IMR-90 (cell line): ENCODE data around the gene ZFP36L1.

Source experiments
- TF ChIP-seq, protein P1 (sequence below): conservative IDR thresholded peaks from 2 replicates; pipeline ENCODE4 v1.5.1; 2012; ENCODE audit warnings: mild to moderate bottlenecking, low read depth, low read length, improper control_type of control experiment
- TF ChIP-seq, protein P2 (sequence below): fragments of 150-350 bp; IDR thresholded peaks from 2 replicates; pipeline ENCODE4 v1.6.1; 2017; ENCODE audit warnings: mild to moderate bottlenecking, antibody characterized with exemption, low read length, low read depth

GRCh38 chr14:68815298-68816182, 22.7 kb upstream of the ZFP36L1 start:
- TF ChIP-seq, protein P1, sequence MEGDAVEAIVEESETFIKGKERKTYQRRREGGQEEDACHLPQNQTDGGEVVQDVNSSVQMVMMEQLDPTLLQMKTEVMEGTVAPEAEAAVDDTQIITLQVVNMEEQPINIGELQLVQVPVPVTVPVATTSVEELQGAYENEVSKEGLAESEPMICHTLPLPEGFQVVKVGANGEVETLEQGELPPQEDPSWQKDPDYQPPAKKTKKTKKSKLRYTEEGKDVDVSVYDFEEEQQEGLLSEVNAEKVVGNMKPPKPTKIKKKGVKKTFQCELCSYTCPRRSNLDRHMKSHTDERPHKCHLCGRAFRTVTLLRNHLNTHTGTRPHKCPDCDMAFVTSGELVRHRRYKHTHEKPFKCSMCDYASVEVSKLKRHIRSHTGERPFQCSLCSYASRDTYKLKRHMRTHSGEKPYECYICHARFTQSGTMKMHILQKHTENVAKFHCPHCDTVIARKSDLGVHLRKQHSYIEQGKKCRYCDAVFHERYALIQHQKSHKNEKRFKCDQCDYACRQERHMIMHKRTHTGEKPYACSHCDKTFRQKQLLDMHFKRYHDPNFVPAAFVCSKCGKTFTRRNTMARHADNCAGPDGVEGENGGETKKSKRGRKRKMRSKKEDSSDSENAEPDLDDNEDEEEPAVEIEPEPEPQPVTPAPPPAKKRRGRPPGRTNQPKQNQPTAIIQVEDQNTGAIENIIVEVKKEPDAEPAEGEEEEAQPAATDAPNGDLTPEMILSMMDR = no peak
- TF ChIP-seq, protein P2, sequence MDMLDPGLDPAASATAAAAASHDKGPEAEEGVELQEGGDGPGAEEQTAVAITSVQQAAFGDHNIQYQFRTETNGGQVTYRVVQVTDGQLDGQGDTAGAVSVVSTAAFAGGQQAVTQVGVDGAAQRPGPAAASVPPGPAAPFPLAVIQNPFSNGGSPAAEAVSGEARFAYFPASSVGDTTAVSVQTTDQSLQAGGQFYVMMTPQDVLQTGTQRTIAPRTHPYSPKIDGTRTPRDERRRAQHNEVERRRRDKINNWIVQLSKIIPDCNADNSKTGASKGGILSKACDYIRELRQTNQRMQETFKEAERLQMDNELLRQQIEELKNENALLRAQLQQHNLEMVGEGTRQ = no peak
